IPS DF 6.9 (cell line): ENCODE results near the gene TMEM269.

Source experiments
- DNase-seq: peaks from one replicate; pipeline ENCODE4 v3.0.0-alpha.2; 2013; ENCODE audit warnings: low read depth, low spot score
- H3K27ac ChIP-seq: one replicate; pipeline ENCODE4 v1.5.1; 2013; ENCODE audit warnings: low read length, control low read depth
- H3K27me3 ChIP-seq: 2 replicates; pipeline ENCODE4 v1.6.1; 2013; ENCODE audit warnings: mild to moderate bottlenecking, low read length; ENCODE audit not compliant: control insufficient read depth, insufficient read depth
- H3K36me3 ChIP-seq: 2 replicates; pipeline ENCODE4 v1.6.1; 2013; ENCODE audit warnings: low read length; ENCODE audit not compliant: control insufficient read depth, insufficient read depth
- H3K4me1 ChIP-seq: 2 replicates; pipeline ENCODE4 v1.6.1; 2013; ENCODE audit warnings: low read length; ENCODE audit not compliant: control insufficient read depth, insufficient read depth
- H3K4me3 ChIP-seq: 2 replicates; pipeline ENCODE4 v1.5.1; 2013; ENCODE audit warnings: mild to moderate bottlenecking, low read length
- H3K9me3 ChIP-seq: 2 replicates; pipeline ENCODE4 v1.6.1; 2013; ENCODE audit warnings: low read length, inconsistent platforms; ENCODE audit not compliant: control insufficient read depth, insufficient read depth
- WGBS: extraction: QIAGEN DNeasy Blood & Tissue Kit; methylation state at CpG from one replicate; pipeline ENCODE4 v1.1.7; 2013; ENCODE audit warnings: mixed read lengths, missing lambda C conversion rate; ENCODE audit not compliant: insufficient read length, insufficient coverage; 5-methylcytosine and 5-hydroxymethylcytosine counted together

TMEM269 gene

DNA sequence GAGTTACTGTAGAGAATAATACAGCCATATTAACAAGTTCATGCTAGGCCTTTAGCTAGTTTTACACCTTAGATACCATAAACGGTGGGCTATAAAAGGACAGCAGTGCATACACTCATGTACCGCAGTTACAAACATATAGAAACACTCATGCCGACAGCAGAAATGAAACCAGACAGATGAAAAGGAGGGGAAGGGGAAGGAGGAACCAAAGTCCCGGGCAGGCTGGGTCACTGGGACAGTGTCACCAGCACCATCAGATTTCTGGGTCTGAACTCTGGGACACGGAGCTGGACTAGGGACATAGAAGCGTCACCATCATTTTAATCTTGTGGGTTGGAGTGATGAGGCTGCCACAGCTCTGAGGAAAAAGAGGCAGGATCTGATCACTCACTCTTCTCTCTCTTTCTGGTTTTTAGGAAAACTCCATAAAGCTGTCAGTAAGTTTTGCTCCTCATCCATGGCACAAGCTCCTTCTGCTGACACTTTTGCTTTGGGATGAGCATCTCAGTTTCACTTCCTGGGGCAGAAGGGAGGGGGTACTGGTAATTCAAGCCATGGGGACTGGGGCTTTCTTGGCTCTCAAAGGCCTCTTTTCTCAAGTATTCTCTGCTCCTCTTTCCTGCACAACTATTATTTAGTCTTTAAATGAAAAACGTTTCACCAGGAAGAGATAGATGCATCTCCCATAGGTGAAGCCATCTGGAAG lies 53.8 kb downstream of the TMEM269 start:
- WGBS = no CpG with 5 or more reads among the region's 7 CpGs
- Histone ChIP-seq H3K4me1 (no peaks in the 10 kb centered on the region), H3K27ac (no peak overlapping the region), H3K9me3 (no peaks in the 10 kb centered on the region), H3K36me3 (no peaks in the 10 kb centered on the region), H3K4me3 (no peak overlapping the region), H3K27me3 (no peaks in the 10 kb centered on the region)
- DNase-seq = no peak

DNA sequence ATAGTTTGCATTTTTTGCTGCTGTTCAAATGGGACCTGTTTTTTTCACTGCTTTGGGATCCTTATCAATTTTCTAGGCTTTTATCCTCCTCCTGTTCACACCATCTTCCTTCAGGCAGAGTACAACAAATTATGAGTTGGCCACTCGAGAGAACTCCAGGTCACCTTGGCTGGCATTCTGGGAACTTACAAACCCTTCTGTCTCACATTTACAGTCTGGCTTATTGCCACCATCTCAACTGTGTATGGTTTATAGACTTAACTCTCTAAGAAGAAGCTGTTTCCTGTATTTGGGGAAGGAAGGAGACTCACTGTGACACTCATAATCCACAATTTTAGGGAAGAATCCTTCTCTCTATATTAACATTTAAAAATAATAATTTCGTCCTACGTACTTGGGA lies 56.2 kb downstream of the TMEM269 start:
- no peak for DNase-seq

DNA sequence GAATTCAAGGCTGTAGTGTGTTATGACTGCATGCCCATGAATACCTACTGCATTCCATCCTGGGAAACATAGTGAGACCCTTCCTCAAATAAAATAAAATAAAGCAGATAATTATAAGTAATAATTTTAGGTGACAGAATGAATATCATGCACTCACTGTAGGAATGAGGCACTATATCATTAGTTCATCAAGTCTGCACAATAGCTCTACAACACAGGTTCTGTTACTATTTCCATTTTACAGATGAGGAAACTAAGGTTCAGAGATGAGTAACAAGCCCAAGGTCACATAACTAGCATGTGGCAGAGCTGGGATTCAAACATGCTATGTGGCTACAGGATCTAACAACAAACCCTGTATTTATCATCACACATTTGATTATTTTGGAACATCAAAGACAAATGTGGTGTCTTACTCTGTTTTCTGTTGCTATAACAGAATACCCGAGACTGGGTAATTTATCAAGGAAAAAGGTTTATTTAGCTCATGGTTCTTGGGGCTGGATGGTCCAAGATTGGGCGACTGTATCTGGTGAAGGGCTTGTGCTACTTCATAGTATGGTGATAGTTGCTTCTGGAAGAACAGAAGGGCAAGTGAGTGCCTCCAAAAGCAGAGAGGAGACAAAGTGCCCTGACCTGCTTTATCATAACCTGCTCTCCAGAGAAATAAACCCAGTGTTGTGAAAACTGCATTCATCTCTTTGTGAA lies 56.8 kb downstream of the TMEM269 start:
- H3K4me1 ChIP-seq = no peaks in the 10 kb centered on the region
- H3K9me3 ChIP-seq = no peaks in the 10 kb centered on the region
- DNase-seq = no peak
- no peaks in the 10 kb centered on the region for H3K36me3 ChIP-seq
- H3K27ac ChIP-seq = no peak overlapping the region
- WGBS = no CpG with 5 or more reads among the region's 2 CpGs
- H3K27me3 ChIP-seq = no peaks in the 10 kb centered on the region
- no peak overlapping the region for H3K4me3 ChIP-seq

More for the DNA sequence above, 56.2 kb downstream of the TMEM269 start:
- H3K27me3 ChIP-seq = no peaks in the 10 kb centered on the region
- no peaks in the 10 kb centered on the region for H3K9me3 ChIP-seq
- H3K27ac ChIP-seq = no peak overlapping the region
- no peaks in the 10 kb centered on the region for H3K36me3 ChIP-seq
- WGBS = no CpG with 5 or more reads among the region's 3 CpGs
- H3K4me1 ChIP-seq = no peaks in the 10 kb centered on the region
- H3K4me3 ChIP-seq = no peak overlapping the region

DNA sequence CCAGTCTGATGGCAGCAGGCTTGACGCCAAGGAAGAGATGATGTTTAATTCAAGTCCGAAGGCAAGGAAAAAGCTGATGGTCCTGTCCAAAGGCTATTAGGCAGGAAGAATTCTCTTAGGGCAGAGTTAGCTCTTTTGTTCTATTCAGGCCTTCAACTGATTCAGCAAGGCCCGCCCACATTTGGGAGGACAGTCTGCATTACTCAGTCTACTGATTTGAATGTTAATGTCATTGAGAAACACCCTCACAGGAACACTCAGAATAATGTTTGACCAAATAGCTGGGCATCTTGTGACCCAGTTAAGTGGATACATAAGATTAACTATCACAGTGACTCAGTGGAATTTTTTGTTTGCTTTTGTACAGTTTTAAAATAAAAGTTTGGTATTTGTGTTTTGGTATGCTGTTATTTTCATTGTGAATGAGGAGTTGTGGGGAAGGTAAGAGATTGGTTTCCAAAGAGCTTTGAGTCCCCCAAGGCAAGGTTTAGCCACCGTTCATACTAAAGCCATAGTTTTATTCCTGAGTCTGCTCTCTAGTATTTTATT lies 59.9 kb downstream of the TMEM269 start:
- Histone ChIP-seq H3K4me3 (no peak overlapping the region), H3K4me1 (peaks cover 2% of the 10 kb centered on the region; the same call in 1 of the 2 replicates), H3K9me3 (no peaks in the 10 kb centered on the region), H3K27ac (no peak overlapping the region), H3K36me3 (no peaks in the 10 kb centered on the region), H3K27me3 (no peaks in the 10 kb centered on the region)
- no CpG with 5 or more reads among the region's 4 CpGs for WGBS
- no peak for DNase-seq

DNA sequence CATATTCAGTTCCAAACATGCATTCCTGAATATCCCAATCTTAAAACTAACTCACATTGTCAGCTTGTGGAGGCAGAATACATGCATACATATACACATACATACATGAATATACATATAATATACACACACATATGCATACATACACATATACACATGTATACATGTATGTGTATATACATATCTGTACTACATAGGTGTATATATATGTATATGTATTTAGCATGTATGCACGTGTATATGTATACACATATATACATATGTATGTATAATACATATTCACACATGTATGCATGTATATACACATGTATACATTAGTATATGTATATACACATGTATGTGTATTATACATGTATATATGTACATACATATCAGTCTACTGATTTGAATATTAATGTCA lies 60.4 kb downstream of the TMEM269 start:
- no CpG with 5 or more reads among the region's 1 CpG for WGBS
- no peaks in the 10 kb centered on the region for H3K36me3 ChIP-seq

DNA sequence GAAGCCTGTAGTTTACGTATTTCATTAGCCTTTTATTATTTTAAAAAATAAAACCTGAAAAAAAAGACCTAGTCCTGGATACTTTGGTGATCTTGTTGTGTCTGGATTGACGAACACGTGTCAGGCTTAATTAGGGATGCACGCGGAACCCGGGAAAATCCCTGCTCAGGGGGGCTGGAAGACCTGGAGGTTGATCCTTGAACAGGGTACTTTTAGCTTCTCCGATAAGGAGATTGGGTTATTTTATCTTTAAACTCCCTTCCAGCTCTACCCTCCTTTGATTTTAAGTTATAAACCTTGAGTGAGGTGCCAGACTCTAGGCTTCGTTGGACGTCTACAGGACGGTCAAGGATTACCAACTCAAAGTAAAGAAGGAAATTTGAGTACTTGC lies 61.1 kb downstream of the TMEM269 start:
- no CpG with 5 or more reads among the region's 10 CpGs for WGBS
- no peak for DNase-seq

More for the DNA sequence above, 60.4 kb downstream of the TMEM269 start:
- no peak overlapping the region for H3K27ac ChIP-seq
- H3K4me1 ChIP-seq = peaks cover 2% of the 10 kb centered on the region; the same call in 1 of the 2 replicates
- no peak overlapping the region for H3K4me3 ChIP-seq
- no peak for DNase-seq
- H3K27me3 ChIP-seq = no peaks in the 10 kb centered on the region
- H3K9me3 ChIP-seq = no peaks in the 10 kb centered on the region

DNA sequence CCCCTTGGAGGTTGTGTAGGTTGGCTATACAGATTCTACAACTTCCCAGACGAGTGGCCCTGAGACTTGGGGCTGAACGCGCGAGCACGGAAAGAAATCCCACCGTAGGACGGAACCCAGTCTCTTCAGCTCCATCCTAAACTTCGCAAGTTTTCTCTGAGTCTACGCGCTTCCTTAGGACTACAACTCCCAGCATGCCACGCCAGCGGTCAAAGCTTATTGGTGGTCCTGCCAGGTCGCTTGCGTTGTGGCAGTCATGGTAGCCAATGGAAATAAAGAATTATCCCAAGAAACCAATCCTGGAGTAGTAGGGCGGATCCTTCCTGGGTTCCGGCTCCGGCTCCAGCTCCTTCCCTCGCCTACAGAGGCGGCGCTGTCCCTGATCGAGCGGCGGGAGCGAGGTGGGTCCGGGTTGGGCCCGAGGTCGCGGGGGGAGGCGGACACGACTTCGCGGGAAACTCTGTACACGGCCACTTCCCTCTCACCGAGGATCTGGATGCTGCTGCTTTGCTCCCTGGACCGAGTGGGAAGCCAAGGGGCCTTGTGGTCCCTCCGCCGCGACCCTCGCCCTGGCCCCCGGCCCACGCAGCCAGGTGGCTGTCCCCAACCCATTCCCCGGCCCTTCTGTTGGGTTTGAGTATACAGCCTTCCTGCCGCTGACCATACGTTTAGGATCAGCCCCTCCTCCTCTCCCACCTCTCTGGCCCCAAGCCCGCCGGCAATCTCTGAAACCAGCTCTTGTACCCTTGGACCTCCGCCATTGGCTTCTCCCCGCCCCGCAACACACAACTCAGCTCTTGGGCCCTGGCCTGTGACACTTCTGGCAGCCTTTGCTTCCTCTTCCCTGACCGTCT lies 61.7 kb downstream of the TMEM269 start, which contains the start of gene ZNF691:
Gene ZNF691, plus strand, starts transcription at position 357 of the 854 bp plus-strand sequence. CDS start 3,046 bp downstream, outside the sequence.
- Histone ChIP-seq H3K4me1 (peaks cover 2% of the 10 kb centered on the region; the same call in 1 of the 2 replicates), H3K27ac (no peak within 1 kb of the TSS), H3K36me3 (peaks cover 7% of the 10 kb centered on the region), H3K27me3 (no peaks in the 10 kb centered on the region), H3K4me3 (peak within 1 kb of the TSS; percentile 84), H3K9me3 (no peaks in the 10 kb centered on the region)
- peak; percentile 94 for DNase-seq
- no CpG with 5 or more reads among the region's 50 CpGs for WGBS

More for the DNA sequence above, 61.1 kb downstream of the TMEM269 start:
- H3K9me3 ChIP-seq = no peaks in the 10 kb centered on the region
- no peaks in the 10 kb centered on the region for H3K27me3 ChIP-seq
- H3K4me1 ChIP-seq = peaks cover 2% of the 10 kb centered on the region; the same call in 1 of the 2 replicates
- H3K4me3 ChIP-seq = peak overlapping the region; percentile 44; the same call in 1 of the 2 replicates
- no peak overlapping the region for H3K27ac ChIP-seq
- H3K36me3 ChIP-seq = peaks cover 1% of the 10 kb centered on the region; the same call in 1 of the 2 replicates

DNA sequence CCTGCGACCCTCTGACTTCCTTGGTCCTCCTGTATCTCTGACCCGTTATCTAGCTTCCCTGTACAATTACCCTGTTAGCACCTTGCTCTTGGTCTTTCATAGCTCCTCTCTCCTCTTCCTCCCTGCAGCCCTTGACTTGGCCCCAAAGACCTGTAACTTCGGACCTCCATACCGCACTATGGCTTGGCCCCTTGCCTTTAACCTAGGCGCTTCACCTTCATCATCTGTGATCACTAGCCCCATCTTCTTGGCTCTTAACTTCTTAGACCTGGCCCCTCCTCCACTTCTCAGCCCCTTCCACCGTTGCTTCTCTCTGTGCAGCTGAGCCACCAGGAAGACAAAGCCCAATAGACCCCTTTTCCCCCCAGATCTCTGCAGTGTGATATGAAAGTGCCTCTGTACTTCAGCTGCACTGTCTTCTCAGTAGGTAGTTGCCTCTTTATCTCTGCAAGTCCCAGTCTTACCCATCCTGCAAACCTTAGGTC lies 62.4 kb downstream of the TMEM269 start:
- DNase-seq = no peak
- H3K4me1 ChIP-seq = peaks cover 2% of the 10 kb centered on the region; the same call in 1 of the 2 replicates
- H3K27me3 ChIP-seq = no peaks in the 10 kb centered on the region
- no CpG with 5 or more reads among the region's 6 CpGs for WGBS
- H3K9me3 ChIP-seq = no peaks in the 10 kb centered on the region
- H3K27ac ChIP-seq = no peak overlapping the region
- peaks cover 9% of the 10 kb centered on the region for H3K36me3 ChIP-seq
- H3K4me3 ChIP-seq = peak overlapping the region; percentile 84

DNA sequence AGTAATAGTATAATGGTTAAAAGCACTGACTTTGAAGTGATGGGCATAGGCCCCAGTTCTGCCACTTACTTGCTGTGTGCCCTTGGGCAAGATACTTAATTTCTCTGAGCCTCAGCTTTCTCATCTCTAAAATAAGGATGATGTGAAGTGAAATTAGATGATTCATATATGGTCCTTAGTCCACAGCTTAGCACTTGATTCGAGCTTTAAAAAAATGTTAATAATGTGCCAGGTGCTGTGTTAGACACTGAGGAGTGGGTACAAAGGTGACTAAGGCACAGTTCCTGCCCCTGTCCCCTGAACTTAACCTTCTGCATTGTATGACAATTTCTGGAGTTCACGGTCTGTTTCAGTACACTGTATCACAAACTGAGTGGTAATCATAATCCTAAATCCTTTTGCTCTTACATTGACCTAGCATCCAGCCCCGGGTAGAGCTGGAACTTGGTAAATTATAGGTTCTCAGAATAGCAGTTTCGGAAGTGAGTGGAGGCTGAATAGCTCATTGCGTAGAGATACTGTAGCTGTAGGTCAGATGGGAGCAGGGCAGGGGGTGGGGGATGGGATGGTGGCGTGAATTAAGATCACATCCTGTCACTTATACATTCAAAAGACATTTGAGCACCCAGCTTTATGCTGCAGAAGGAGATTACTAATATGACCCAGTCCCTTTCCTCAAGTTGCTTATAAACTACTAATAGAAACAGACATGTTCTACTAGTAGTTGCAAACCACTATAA lies 63.1 kb downstream of the TMEM269 start:
- H3K27me3 ChIP-seq = no peaks in the 10 kb centered on the region
- no CpG with 5 or more reads among the region's 6 CpGs for WGBS
- no peak overlapping the region for H3K27ac ChIP-seq
- H3K9me3 ChIP-seq = no peaks in the 10 kb centered on the region
- no peak for DNase-seq
- no peak overlapping the region for H3K4me3 ChIP-seq
- peaks cover 9% of the 10 kb centered on the region for H3K36me3 ChIP-seq
- peaks cover 2% of the 10 kb centered on the region; the same call in 1 of the 2 replicates for H3K4me1 ChIP-seq
